GM19455 (cell line): ENCODE measurements around the gene ABCB8.

Experiments used
- ATAC-seq: cut with Tn5 transposase; IDR thresholded peaks from one replicate; pipeline ENCODE4 v1.9.1; 2021; ENCODE audit not compliant: unreplicated experiment

Gene ABCB8

GRCh38 chr7:151028131-151028947 lies at the start of gene ABCB8:
TSS of gene ABCB8 (plus strand) at chr7:151028450. CDS start at chr7:151028516, 66 bp downstream.
- peak; percentile 94 for ATAC-seq

GRCh38 chr7:150979713-150980390 lies 48.4 kb upstream of the ABCB8 start:
- no peak for ATAC-seq

GRCh38 chr7:150980663-150981062 lies 47.6 kb upstream of the ABCB8 start:
- ATAC-seq = no peak

- ATAC-seq = no peak
Observed at GRCh38 chr7:150981644-150982043, 46.6 kb upstream of the ABCB8 start.

- ATAC-seq = no peak
Observed at GRCh38 chr7:150982351-150982750, 45.9 kb upstream of the ABCB8 start.

GRCh38 chr7:150983893-150984368 lies 44.3 kb upstream of the ABCB8 start:
- ATAC-seq = no peak

- ATAC-seq = no peak
Observed at GRCh38 chr7:150986099-150986512, 42.1 kb upstream of the ABCB8 start.

GRCh38 chr7:150986556-150986955 lies 41.7 kb upstream of the ABCB8 start:
- ATAC-seq = no peak

- no peak for ATAC-seq
Observed at GRCh38 chr7:150988230-150989226, 39.7 kb upstream of the ABCB8 start.

- ATAC-seq = no peak
Observed at GRCh38 chr7:150989456-150989855, 38.8 kb upstream of the ABCB8 start.

GRCh38 chr7:150990416-150991186 lies 37.6 kb upstream of the ABCB8 start, which contains the start of gene NOS3:
TSS of gene NOS3 (plus strand) at chr7:150991017. CDS start at chr7:150993804, 2,787 bp downstream.
- ATAC-seq = no peak

GRCh38 chr7:150992051-150992640 lies 36.1 kb upstream of the ABCB8 start:
- no peak for ATAC-seq

- peak; percentile 67 for ATAC-seq
Observed at GRCh38 chr7:150992833-150993302, 35.4 kb upstream of the ABCB8 start.

- ATAC-seq = no peak
Observed at GRCh38 chr7:150993511-150993910, 34.7 kb upstream of the ABCB8 start.

GRCh38 chr7:150994141-150994837 lies 34.0 kb upstream of the ABCB8 start:
- ATAC-seq = no peak

- no peak for ATAC-seq
Observed at GRCh38 chr7:150994838-150995510, 33.3 kb upstream of the ABCB8 start.

- ATAC-seq = no peak
Observed at GRCh38 chr7:150996376-150997074, 31.7 kb upstream of the ABCB8 start.

GRCh38 chr7:150997075-150997511 lies 31.2 kb upstream of the ABCB8 start:
- no peak for ATAC-seq
